ENCODE results near the gene DNAI7.

The DNAI7 gene

DNA sequence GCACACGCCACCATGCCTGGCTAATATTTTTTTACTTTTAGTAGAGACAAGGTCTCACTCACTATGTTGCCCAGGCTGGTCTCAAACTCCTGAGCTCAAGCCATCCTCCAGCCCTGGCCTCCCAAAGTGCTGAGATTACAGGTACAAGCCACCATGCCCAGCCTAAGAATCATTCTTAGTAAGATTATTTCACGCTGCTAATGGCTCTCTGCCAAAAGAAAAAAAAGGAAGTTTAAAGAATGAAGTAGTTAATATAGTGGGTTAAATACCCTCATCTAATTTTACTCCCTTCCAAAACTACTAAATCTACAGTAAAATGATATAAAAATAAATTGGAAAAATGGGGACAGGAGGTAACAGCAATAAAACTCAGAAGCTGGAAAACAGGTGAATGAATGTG lies 2.6 kb upstream of the DNAI7 start:
- no peak overlapping the region for H3K4me3 ChIP-seq
- in situ Hi-C loops (cut with MboI; ENCODE audit: low sequenced_read_pairs), result no loop called here
- no peaks in the 10 kb centered on the region for H3K27me3 ChIP-seq (ENCODE audit: low read depth)
- H3K36me3 ChIP-seq (replicated peaks), result no peaks in the 10 kb centered on the region
- no peak for DNase-seq (ENCODE audit: low spot score in 2 of 2)
- no peaks in the 10 kb centered on the region for H3K9me3 ChIP-seq
- 0 out of 2 replicates have a peak, but pooled peaks cover 4% of the 10 kb centered on the region for H3K4me1 ChIP-seq

DNA sequence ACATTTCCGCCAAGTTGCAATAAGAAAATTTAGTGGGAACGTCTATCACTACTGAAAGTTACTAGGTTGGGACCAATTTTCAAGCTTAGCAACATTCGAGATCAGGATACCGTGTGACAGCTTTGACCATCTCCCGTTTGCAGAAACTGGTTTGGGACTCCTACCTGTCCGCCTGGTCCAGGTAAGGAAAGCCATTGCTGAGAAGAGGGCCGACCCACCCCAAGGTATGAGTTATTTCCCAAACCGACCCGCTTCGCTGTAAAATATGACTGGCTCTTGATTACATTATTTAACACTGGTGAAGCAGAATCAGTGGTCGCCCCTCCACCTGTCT lies 271 bp downstream of the DNAI7 start:
- Histone ChIP-seq H3K9me3 (no peaks in the 10 kb centered on the region), H3K36me3 (replicated peaks) (no peaks in the 10 kb centered on the region), H3K4me3 (peak overlapping the region; percentile 77), H3K4me1 (0 out of 2 replicates have a peak, but pooled peaks cover 4% of the 10 kb centered on the region), H3K27me3 (ENCODE audit: low read depth) (no peaks in the 10 kb centered on the region)
- DNase-seq (ENCODE audit: low spot score in 2 of 2), result no peak
- in situ Hi-C loops (cut with MboI; ENCODE audit: low sequenced_read_pairs), result no loop called here

DNA sequence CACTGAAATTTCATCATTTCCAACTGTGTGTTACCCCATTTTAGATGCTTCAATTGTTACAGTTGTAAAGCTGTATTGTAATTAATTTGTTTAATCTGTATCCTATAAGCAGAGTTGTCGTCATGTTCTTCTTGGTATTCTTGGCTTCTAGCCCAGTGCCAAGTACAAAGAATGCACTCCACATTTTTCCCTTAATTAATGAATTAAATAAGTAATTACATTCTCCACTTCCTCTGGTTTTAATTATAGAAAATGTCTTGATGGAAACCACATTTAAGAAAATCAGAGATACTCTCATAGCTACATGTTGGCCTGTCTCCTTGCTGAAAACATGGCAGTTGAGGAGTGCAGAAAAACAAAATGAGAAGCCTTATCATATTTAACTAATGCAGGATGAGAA lies 746 bp downstream of the DNAI7 start:
- H3K4me3 ChIP-seq, result no peak overlapping the region

DNA sequence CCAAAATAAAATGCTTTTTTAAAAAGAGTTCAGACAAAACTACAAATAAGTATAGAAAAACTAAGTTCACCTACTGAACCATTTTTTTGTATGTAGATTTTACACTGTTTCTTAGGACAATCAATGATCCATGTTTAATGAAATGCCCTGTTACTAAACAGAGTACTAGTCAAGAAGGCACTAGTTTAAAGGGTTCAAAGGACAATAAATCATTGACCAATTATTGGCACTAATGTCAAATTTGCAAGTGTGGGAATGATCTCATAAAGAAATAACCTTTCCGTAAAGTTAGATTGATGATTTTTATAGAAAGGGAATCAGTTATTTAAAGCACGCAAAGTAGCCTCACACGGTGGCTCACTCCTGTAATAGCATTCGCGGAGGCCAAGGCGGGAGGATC lies 4.2 kb downstream of the DNAI7 start:
- no peaks in the 10 kb centered on the region for H3K4me1 ChIP-seq
- in situ Hi-C loops (cut with MboI; ENCODE audit: low sequenced_read_pairs), result no loop called here
- no peaks in the 10 kb centered on the region for H3K27me3 ChIP-seq (ENCODE audit: low read depth)
- no peak for DNase-seq (ENCODE audit: low spot score in 2 of 2)
- H3K4me3 ChIP-seq, result no peak overlapping the region
- no peaks in the 10 kb centered on the region for H3K36me3 ChIP-seq (replicated peaks)
- H3K9me3 ChIP-seq, result no peaks in the 10 kb centered on the region

More for the DNA sequence above, 746 bp downstream of the DNAI7 start:
- Histone ChIP-seq H3K36me3 (replicated peaks) (no peaks in the 10 kb centered on the region), H3K27me3 (ENCODE audit: low read depth) (no peaks in the 10 kb centered on the region), H3K9me3 (no peaks in the 10 kb centered on the region), H3K4me1 (0 out of 2 replicates have a peak, but pooled peaks cover 4% of the 10 kb centered on the region)
- no peak for DNase-seq (ENCODE audit: low spot score in 2 of 2)
- in situ Hi-C loops (cut with MboI; ENCODE audit: low sequenced_read_pairs), result no loop called here

DNA sequence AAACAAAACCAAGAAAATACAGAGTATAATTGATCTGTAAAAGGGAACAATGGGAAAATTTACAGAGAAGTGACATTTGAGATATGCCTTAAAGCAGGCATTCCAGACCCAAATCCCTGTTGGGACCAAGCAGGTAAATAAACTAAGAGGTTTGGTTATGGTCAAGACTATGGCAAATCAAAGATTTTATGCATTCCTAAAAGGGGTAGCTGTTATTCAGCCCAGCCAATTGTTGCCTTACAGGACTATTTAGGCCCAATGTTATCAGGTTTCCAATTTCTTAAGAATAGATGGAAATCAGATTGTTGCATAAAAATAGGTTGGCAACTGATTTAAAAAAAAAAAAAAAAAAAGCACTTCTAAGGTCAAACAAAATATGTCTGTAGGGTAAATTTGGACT lies 5.3 kb downstream of the DNAI7 start:
- Histone ChIP-seq H3K36me3 (replicated peaks) (no peaks in the 10 kb centered on the region), H3K4me1 (no peaks in the 10 kb centered on the region), H3K27me3 (ENCODE audit: low read depth) (0 out of 2 replicates have a peak, but pooled peaks cover 3% of the 10 kb centered on the region), H3K9me3 (no peaks in the 10 kb centered on the region), H3K4me3 (no peak overlapping the region)
- no peak for DNase-seq (ENCODE audit: low spot score in 2 of 2)
- in situ Hi-C loops (cut with MboI; ENCODE audit: low sequenced_read_pairs), result no loop called here

DNA sequence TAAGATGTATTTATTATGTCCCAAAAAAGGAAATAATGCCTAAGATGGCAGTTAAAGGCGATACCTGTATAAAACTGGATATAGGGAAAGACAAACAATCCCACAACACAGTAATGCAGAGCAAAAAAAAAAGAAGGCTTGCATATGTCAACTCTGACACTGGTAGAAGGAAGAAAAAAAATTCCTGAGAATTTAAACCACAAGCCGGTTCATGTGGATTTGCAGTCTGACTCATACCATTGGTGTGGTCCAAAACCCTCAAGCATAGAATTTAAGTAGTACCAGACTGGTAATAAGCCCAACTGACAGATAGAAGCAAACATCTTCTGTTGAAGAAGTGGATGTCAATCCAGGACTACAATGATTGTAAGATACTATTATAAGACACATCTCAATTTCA lies 7.2 kb downstream of the DNAI7 start:
- no peak overlapping the region for H3K4me3 ChIP-seq
- H3K9me3 ChIP-seq, result no peaks in the 10 kb centered on the region
- H3K27me3 ChIP-seq (ENCODE audit: low read depth), result 0 out of 2 replicates have a peak, but pooled peaks cover 3% of the 10 kb centered on the region
- in situ Hi-C loops (cut with MboI; ENCODE audit: low sequenced_read_pairs), result no loop called here
- DNase-seq (ENCODE audit: low spot score in 2 of 2), result no peak
- no peaks in the 10 kb centered on the region for H3K4me1 ChIP-seq
- no peaks in the 10 kb centered on the region for H3K36me3 ChIP-seq (replicated peaks)

DNA sequence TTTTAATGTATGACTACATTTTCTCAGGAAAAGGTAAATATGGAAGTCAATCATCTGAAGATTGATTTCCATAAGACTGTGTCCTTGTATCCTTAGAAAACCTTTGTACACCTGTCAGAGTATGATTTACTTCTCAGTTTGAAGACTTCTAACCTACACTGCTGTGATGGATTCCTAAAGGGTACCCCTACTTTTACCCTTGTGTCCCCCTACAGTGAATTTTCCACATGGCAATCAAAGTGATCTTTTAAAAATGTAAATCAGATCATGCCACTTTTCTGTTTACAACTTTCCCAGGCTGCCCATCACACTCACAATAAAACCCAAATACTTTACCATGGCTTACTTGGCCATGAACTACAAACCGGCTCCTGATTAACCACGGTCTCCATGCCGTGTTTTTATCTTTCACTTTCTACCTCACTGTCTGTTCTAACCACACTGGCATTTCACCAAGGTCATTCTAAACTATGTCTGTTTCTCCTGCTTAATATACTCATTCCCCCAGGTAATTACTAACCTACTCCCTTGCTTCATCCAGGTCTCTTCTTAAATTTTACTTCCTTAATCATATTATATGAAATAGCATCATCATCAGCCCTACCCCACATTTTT lies 8.1 kb downstream of the DNAI7 start:
- Histone ChIP-seq H3K4me3 (no peak overlapping the region), H3K36me3 (replicated peaks) (no peaks in the 10 kb centered on the region), H3K27me3 (ENCODE audit: low read depth) (0 out of 2 replicates have a peak, but pooled peaks cover 3% of the 10 kb centered on the region), H3K4me1 (no peaks in the 10 kb centered on the region), H3K9me3 (no peaks in the 10 kb centered on the region)
- in situ Hi-C loops (cut with MboI; ENCODE audit: low sequenced_read_pairs), result no loop called here
- no peak for DNase-seq (ENCODE audit: low spot score in 2 of 2)

DNA sequence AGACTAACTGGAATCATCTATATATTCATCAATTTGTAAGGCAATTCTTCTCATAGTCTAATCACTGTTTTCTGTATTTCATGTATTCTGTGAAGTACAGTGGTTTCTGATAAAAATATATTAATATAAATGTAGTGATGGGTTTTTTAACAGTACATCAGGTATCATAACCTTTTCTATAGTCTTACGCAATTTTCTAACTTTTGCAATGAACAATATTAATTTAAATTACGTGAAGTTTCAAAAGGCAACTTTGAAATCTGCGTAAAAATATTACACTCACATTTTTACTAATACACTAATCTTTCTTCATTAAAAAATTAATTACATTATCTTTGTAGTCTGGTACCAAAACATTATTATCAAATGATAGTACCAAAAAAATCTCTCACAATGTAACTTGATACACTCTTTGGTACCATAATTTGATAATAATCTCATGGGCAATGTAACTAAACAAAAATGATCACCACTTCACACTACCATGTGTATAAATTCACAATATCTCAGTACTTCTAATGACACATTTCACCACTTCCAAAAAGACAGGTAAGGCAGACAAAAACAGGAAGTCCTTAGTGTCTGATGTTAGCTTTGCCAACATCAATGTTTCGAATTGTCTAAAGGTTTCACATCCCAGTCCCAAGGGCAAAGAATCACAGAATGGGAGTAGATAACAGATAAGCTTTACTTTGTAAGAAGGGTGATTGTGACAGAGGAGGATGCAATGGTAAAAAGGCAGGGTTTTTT lies 8.7 kb downstream of the DNAI7 start:
- no peak overlapping the region for H3K4me3 ChIP-seq
- in situ Hi-C loops (cut with MboI; ENCODE audit: low sequenced_read_pairs), result no loop called here

DNA sequence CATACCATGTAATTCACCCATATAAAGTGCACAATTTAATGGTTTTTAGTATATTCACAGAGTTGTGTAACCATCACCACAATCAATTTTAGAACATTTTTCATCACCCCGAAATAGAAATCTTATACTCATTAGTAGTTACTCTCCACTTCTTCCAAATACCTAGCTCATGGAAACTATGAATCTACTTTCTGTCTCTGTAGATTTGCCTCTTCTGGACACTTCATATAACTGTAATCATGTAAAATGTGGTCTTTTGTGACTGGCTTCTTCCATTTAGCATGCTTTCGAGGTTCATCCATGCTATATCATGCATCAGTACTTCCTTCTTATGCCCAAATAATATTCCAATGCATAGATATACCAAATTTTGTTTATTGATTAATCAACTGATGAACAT lies 10.8 kb downstream of the DNAI7 start:
- no peaks in the 10 kb centered on the region for H3K36me3 ChIP-seq (replicated peaks)
- 0 out of 2 replicates have a peak, but pooled peaks cover 3% of the 10 kb centered on the region for H3K27me3 ChIP-seq (ENCODE audit: low read depth)
- H3K4me3 ChIP-seq, result no peak overlapping the region
- no peak for DNase-seq (ENCODE audit: low spot score in 2 of 2)
- H3K4me1 ChIP-seq, result no peaks in the 10 kb centered on the region
- in situ Hi-C loops (cut with MboI; ENCODE audit: low sequenced_read_pairs), result no loop called here
- H3K9me3 ChIP-seq, result no peaks in the 10 kb centered on the region

More for the DNA sequence above, 8.7 kb downstream of the DNAI7 start:
- no peaks in the 10 kb centered on the region for H3K9me3 ChIP-seq
- no peaks in the 10 kb centered on the region for H3K36me3 ChIP-seq (replicated peaks)
- no peak for DNase-seq (ENCODE audit: low spot score in 2 of 2)
- H3K27me3 ChIP-seq (ENCODE audit: low read depth), result 0 out of 2 replicates have a peak, but pooled peaks cover 3% of the 10 kb centered on the region
- no peaks in the 10 kb centered on the region for H3K4me1 ChIP-seq

DNA sequence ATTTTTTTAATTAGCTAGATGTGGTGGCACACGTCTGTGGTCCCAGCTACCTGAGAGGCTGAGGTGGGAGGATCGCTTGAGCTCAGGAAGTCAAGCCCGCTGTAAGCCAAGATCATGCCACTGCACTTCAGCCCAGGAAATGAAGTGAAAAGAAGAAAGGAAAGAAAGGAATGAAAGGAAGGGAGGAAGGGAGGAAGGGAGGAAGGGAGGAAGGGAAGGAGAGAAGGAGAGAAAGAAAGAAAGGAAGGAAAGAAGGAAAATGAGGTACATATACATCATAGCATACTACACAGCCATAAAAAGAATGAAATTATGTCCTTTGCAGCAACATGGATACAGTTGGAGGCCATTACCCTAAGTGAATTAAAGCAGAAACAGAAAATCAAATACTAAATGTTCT lies 12.2 kb downstream of the DNAI7 start:
- Histone ChIP-seq H3K36me3 (replicated peaks) (no peaks in the 10 kb centered on the region), H3K9me3 (no peaks in the 10 kb centered on the region), H3K4me1 (no peaks in the 10 kb centered on the region), H3K4me3 (no peak overlapping the region), H3K27me3 (ENCODE audit: low read depth) (0 out of 2 replicates have a peak, but pooled peaks cover 3% of the 10 kb centered on the region)
- in situ Hi-C loops (cut with MboI; ENCODE audit: low sequenced_read_pairs), result no loop called here
- DNase-seq (ENCODE audit: low spot score in 2 of 2), result no peak

DNA sequence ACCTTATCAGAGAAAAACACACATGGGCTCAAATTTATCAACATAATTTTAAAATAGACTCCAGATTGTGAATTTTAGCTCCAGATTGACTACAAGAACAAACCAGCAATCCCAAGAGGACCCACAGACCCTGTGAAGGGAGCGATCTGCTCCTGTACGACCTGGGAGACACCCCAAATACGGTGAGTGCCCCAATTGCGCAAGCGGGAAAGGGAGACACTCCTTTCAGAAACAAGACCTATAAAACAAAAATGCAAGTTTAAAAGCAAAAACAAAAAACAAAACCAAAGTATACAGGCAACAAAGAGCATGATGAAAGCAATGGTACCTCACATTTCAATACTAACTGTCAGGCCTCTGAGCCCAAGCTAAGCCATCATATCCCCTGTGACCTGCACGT lies 32.1 kb downstream of the DNAI7 start:
- no peak overlapping the region for H3K4me3 ChIP-seq
- H3K27me3 ChIP-seq (ENCODE audit: low read depth), result no peaks in the 10 kb centered on the region
- DNase-seq (ENCODE audit: low spot score in 2 of 2), result no peak
- no peaks in the 10 kb centered on the region for H3K36me3 ChIP-seq (replicated peaks)
- in situ Hi-C loops (cut with MboI; ENCODE audit: low sequenced_read_pairs), result no loop called here
- peaks cover 18% of the 10 kb centered on the region for H3K4me1 ChIP-seq
- no peaks in the 10 kb centered on the region for H3K9me3 ChIP-seq

DNA sequence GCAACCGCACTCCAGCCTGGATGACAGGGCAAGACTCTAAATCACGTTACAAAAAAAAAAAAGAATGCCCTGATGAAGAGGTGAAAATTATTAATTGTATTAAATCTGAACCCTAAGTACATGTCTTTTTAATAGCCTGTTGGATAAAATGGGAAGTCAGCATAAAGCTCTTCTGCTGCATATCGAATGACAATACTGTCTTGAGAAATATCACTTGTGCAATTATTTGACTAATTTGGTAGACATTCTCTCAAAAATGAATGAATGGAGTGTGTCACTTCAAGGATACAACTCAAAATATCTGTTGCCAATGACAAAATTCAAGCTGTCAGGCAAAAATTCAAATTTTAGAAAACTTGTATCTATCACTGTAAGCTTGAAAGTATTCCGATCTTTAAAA lies 38.9 kb downstream of the DNAI7 start:
- Histone ChIP-seq H3K36me3 (replicated peaks) (no peaks in the 10 kb centered on the region), H3K27me3 (ENCODE audit: low read depth) (no peaks in the 10 kb centered on the region), H3K4me3 (no peak overlapping the region), H3K4me1 (peaks cover 13% of the 10 kb centered on the region), H3K9me3 (no peaks in the 10 kb centered on the region)
- no peak for DNase-seq (ENCODE audit: low spot score in 2 of 2)
- in situ Hi-C loops (cut with MboI; ENCODE audit: low sequenced_read_pairs), result no loop called here

DNA sequence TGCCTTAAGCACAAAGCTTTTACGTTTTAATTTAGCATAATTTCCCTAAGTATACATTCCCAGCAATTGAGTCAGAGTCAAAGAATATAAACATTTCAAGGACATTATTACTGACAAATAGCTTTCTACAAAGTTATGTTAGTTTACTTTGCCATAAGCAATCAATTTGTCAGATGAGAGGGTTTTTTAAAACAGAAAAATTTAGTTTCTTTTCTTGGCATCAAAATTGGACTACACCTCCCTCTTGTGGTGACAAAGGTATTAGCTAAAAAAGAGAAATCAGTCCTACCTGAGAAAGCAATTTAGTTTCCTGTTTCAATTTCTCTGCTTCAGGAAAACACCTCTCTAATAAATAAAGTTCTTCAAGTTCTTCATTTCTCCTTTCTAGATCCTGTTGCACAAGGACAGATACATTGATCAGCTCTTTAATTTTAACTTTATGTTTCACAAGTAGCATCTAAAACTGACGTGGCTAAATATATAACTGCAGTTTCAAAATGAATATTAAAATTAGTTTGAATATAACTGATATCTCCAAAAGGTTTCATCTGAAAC lies 39.9 kb downstream of the DNAI7 start:
- Histone ChIP-seq H3K36me3 (replicated peaks) (no peaks in the 10 kb centered on the region), H3K9me3 (no peaks in the 10 kb centered on the region), H3K4me3 (no peak overlapping the region), H3K27me3 (ENCODE audit: low read depth) (no peaks in the 10 kb centered on the region), H3K4me1 (peaks cover 8% of the 10 kb centered on the region)
- in situ Hi-C loops (cut with MboI; ENCODE audit: low sequenced_read_pairs), result no loop called here
- DNase-seq (ENCODE audit: low spot score in 2 of 2), result peak in 1 of 2 experiments; percentile 65

DNA sequence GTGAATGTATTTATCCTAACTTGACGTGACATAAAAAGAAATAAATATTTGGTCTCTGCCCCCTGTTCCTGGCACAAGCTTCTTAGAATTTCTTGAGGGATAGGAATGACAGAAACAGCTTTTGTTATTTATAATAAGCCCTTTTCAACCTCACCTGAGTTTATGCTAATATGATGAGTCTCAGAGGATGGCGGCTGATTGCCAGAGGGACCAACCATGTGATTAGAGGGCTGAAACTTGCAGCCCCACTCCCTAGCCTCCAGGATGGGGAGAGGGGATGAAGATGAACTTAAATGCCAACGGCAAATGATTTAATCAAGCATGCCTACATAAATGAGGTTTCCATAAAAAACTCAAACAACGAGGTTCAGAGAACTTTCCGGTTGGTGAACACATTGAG lies 42.9 kb downstream of the DNAI7 start:
- Histone ChIP-seq H3K9me3 (no peaks in the 10 kb centered on the region), H3K36me3 (replicated peaks) (no peaks in the 10 kb centered on the region), H3K4me1 (peaks cover 8% of the 10 kb centered on the region), H3K27me3 (ENCODE audit: low read depth) (no peaks in the 10 kb centered on the region), H3K4me3 (no peak overlapping the region)
- no peak for DNase-seq (ENCODE audit: low spot score in 2 of 2)
- in situ Hi-C loops (cut with MboI; ENCODE audit: low sequenced_read_pairs), result no loop called here

Measured in HAP-1 (cell line).